HUDEP-2 (cell line): ENCODE results near the gene ADAT3.
"Not testable (repeated sequence)": the region's sequence is repeated elsewhere in the genome, so short reads cannot be mapped to it uniquely, and the experiment has no call there.

Experiments used
- DNase-seq, 76 experiments: peaks; one replicate each; lab custom pipeline; 2025; ENCODE audit not compliant: unreplicated experiment in 76 of 76; lab: John Stamatoyannopoulos, UW

ADAT3 gene

GRCh38 chr19:1865172-1866010, 39.8 kb upstream of the ADAT3 start:
- DNase-seq = no peak

GRCh38 chr19:1866693-1867348, 38.4 kb upstream of the ADAT3 start:
- DNase-seq = no peak

DNA sequence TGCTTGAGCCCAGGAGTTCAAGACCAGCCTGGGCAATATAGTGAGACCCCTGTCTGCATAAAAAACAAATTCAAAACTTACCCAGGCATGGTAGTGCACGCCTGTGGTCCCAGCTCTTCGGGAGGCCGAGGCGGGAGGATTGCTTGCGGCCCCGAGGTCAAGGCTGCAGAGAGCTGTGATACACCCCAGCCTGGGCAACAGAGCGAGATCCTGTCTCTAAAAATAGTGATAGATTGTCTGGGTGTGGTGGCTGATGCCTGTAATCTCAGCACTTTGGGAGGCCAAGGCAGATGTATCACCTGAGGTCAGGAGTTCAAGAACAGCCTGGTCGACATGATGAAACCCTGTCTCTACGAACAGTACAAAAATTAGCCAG, 37.9 kb upstream of the ADAT3 start:
- no peak for DNase-seq

GRCh38 chr19:1868971-1869370, 36.2 kb upstream of the ADAT3 start:
- no peak for DNase-seq

DNA sequence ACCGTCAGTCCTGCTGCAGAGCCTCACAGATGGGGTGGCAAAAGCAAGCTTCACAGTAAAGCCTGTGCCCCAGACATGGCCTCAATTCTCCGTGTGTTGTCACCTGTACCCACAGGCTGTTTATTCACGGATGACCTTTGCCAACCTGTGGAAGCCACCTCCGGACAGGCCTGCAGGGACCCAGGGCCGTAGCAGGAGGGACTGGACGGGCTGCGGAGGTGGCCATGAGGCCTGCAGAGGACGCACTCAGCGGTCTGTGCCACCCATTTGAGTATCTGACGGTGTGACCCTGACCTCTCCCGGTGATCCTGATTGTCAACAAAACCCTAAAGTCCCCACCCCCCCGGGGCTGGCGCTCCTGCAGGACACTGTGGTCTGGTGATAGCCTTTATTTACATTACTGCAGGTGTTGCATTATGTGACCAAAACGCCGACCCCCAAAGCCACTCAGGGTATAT, 34.0 kb upstream of the ADAT3 start:
- no peak for DNase-seq

- DNase-seq = no peak
These were observed 33.6 kb upstream of the ADAT3 start for GRCh38 chr19:1871630-1872029.

GRCh38 chr19:1872807-1873523, 32.2 kb upstream of the ADAT3 start:
- DNase-seq = peak in 4 of 76 experiments; percentile 10 to 59 (median 32)

DNA sequence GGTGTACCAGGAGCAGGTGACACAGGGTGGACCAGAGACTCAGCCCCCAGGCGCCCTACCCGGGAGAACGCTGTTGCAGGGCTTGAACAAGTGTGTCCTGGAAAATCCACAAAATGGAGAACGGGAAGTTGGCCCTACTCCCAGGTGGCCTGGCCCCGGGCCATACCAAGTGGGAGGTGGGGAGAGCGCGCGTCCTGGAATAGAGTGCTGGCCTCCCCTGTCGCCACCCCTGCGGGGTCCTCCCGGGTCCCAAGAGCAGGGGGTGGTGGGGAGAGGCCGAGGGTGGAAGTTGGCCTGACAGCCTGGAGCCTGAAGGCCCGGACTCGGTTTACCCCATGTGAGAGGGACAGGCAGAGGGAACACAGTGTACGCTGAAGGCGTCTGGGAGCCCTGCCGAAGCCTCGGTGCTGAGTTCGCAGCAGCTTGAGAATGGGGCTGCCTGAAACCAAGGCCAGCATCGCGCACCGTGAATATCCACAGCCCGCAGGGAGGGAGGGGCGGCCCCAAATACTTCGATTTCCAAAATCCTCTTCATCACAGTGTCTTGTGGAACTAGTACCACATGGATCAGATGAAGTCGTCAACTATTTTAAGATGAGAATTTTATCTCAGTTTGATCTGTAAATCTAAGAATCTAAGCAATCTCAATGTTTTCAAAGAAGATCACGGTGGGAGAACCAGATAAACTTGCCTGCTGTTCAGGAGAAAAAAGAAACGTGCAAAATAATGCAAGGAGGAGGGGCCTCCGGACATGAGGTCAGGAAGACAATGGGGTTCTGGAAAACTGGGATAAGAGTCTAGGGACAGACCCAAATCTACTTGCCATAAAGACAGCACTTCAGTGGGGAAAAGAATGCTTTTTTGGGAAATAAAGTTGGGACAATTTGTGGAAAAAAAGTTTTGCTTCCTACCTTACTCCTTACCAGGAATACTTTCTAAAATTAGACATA, 31.4 kb upstream of the ADAT3 start:
- DNase-seq = peak in 6 of 76 experiments; percentile 24 to 59 (median 34)

DNA sequence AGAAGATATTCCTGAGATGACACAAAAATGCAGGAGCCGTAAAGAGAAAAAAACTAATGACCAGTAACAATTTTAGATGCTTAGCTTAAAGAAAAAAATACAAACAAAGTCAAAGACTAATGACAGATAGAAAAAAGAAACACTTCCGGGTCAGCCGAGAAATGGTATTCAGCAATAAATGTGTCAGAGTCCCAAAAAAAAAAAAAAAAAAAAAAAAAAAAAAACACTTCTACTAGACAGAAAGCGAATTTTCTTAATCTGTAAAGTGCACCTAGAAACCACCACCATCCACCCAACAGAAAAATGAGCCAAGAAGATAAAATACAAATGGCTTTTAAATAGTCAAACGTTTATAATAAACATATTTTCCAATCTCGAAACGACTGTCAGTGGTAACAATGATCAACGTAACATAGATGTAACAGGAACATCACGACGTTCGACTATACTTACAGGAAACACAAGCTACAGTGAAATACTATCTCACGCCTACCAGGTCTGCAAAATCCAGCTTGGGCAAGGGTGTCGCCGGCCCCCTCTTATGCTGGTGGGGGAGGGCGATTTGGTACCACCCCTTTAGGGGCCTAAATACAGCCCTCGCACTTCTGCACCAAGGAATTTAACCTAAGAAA, 30.5 kb upstream of the ADAT3 start:
- DNase-seq = peak in 23 of 76 experiments; percentile 11 to 52 (median 34)

DNA sequence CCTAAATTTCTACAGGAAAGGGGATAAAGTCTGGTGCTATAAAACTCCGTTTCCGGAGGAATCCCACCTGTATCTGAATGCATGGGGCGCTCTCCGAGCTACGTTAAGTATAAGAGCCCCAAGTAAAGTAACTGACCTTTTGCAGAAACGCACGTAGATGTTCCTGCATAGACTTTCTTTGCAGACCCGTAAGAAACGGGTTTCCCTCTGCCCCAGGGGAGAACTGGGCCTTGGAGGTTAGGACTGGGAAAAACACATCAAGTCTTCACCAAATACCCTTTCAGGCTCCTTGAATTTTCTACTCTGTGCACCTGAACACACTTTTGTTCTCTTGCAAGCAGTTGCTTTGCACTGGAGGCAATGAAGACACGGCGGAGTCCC, 29.9 kb upstream of the ADAT3 start:
- DNase-seq = peak in 5 of 76 experiments; percentile 39 to 52 (median 46)

DNA sequence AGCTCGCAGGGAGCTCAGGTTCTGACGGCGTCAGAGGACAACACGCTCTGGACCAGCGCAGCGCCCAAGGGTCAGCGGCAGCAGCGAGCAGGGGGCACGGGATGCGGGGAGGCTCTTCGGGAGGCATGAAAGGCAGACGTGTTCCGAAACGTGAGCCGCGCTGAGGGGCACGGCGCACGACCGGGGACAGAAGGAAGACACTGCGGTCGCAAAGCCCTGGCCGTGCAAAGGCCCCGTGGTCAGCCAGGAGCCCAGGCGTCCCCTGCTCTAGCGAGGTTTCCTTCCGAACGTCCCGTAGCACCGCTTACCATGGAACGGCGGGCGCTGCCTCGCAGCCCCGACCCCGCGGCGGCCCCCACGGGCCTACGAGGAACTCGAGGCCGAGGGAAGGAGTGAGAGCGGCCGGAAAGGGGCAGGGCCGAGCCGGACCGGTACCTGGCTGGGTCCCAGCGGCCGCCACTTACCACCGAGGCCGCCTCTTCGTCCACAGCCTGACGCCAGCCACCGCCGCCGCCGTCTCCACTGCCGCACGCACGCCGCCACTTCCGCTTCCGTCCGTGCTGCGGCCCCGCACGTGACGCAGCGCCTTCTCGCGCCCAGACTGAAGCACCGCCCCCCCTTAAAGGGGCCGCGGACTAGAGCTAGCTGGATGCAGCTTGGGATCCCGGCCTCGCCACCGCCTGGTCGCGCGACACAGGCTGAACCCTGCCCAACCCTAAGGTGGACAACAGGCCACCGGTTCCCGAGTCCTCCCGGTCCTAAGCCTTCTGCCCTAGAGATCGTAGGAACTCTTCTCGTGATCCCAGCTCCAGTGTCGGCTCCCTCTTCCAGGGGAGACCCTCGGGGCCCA, 29.3 kb upstream of the ADAT3 start:
- DNase-seq = peak in 69 of 76 experiments; percentile 58 to 94 (median 87)

DNA sequence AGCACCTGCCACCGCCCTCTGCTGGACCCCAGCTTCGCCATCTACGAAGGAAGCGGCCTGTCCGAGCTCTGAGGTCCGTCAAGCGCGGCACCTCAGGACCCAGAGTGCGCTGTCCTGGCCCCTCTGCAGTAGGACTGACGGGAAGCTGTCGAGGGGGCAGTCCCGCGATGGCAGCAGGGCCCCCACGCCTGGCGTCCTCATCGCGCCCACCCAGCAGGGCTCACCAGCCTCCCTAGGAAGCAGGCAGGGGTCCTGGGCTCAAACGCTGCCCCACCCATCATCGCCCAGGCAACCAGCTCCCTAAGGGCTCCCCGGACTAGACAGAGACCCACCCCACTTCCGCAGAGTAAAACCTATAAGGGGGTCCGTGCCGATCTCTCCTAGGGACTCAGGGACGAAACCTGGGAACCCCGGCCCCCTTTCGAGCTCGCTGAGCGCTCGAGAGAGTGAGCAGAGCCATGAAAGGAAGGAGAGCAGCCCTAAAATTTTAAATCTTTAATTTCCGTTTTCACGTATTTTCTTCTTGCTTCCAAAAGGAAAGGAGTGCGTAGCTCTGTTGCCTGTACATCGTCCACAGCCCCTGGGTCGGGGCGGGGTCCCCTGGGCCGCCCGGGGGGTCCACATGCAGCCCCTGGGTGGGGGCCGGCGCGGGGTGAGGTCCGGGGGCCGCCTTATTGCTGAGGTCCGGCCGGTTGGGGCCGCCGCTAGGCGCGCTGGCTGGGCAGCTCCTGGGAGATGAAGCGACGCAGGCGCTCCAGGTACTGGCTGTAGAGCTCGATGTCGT, 28.5 kb upstream of the ADAT3 start:
- not testable (repeated sequence) for DNase-seq

DNA sequence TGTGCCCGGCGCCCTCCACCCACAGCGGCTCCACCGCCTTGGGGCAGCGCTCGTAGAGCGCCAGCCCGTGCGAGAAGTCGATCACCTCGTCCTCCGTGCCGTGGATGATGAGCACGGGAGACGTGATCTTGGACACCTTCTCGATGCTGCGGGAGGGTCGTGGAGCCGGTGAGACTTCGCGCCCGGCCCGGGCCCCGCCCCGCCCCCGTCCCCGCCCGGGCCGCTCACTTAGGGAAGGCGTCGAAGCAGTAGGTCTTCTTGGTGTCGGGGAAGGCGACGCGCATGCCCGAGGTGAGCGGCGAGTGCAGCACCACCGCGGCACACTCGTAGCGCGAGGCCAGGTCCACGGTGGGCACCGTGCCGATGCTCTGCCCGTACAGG, 27.9 kb upstream of the ADAT3 start:
- DNase-seq = not testable (repeated sequence)

DNA sequence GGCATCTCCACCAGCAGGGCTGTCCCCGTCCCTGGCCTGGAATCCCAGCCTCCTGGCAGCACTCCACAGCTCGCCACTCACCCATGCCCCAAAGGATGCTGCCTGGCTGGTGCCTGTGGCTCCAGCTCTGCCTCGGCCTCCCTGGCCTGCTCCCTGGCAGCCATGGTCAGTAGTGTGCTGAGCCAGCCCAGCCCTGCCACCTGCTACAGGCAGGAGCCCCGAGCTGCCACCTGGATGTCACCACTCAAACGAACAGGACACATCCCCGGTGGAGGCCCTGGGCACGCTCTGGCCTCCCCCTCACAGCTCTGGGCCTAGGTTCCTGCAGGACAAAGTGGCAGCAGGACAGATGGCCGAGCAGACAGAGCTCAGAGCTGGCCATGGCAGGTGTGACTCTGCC, 26.6 kb upstream of the ADAT3 start:
- not testable (repeated sequence) for DNase-seq

GRCh38 chr19:1879982-1880381, 25.2 kb upstream of the ADAT3 start:
- DNase-seq = not testable (repeated sequence)

GRCh38 chr19:1880611-1881392, 24.4 kb upstream of the ADAT3 start:
- DNase-seq = no peak

- peak in 3 of 76 experiments; percentile 15 to 18 (median 18) for DNase-seq
These were observed 23.7 kb upstream of the ADAT3 start for GRCh38 chr19:1881393-1882088.
